NCI-H748 (cell line): ENCODE measurements around the gene SGPL1.
"Not testable (repeated sequence)": the region's sequence is repeated elsewhere in the genome, so short reads cannot be mapped to it uniquely, and the experiment has no call there.

ENCODE experiments used
- DNase-seq: peaks from one replicate; lab custom pipeline; 2025; ENCODE audit not compliant: unreplicated experiment; lab: John Stamatoyannopoulos, UW

SGPL1 gene

DNA sequence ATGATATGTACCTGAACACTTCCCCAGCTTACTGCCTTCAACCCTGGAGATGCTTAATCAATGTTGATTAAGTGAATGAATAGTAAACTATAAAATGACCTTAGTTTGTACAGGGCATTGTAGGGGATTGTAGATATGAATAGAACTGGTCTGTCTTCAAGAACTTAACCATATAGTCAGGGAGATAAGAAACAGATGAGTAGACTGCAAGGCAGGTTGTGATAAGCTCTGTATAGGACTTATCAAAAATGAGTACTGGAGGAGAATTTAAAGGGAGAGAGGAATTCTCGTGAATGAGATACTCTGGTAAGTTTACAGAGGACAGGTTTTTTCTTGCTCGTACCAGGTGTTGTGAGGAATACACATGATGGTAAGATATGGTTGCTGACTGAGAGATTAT lies 27.6 kb downstream of the SGPL1 start:
- peak; percentile 21 for DNase-seq

DNA sequence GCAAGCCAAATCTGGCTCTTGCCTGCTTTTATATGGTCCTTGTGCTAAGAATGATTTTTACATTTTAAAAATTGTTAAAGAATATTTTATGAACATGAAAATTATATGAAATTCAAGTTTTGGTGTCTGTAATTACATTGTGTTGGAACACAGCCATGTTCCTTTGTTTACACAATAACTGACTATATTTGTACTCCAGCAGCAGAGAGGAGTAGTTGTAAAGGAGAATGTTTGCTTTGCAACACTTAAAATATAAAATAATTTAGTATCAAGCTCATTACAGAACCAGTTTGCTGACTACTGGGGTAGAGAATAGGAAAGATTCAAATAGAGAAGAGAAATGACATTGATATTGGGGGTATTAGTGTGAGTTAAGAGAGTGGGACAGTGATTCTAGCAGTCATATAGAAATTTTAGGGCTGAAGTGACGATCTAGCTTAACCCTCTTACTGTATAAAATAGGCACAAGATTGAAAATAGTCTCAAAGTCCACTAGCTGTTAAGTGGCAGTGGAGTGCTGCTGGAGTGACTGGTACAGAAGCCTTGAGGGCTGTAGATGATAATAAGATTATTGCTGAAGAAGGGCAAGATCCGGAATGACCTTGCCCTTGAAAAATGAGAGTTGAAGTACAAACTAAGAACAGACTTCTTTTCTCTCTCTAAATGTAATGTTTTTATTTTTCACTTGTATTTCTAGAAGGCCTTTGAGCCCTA lies 28.2 kb downstream of the SGPL1 start:
- DNase-seq, result peak; percentile 47

DNA sequence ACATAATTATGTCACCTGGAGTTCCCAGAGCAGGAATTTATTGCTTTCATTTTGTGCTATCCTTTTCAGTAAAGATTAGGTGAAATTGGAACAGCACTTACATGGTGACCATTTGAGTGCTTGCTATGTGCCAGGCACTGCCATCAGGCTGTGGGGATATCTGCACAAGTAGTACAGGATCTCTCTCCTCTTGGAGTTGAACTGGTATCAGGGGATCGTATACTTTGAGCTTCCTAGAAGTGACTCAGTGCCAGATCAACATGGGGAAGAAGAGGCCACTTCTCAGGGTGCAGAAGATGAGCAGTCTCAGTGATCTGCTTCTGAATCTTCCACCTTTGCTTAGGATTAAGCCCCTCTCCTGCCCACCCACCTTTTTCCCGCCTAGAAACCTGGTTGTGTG lies 29.5 kb downstream of the SGPL1 start:
- no peak for DNase-seq

DNA sequence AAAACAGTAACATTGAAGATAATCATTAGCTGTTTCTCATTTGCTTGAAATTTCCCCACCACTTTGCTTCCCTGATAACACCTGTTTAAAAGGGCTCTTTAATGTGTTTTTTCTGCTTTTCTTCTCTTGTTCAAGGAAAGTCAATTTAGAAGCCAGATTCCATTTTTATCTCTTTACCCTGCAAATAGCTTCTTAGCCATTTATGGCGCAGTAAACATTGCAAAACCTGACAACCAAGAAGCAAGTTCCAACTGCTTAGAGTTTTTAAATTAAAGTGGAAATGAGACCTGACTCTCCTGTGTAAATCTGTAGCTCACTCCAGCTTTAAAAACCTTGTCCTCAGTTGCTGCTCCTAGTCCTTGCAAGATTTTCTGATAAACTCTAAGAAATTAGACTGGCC lies 30.1 kb downstream of the SGPL1 start:
- DNase-seq, result no peak

DNA sequence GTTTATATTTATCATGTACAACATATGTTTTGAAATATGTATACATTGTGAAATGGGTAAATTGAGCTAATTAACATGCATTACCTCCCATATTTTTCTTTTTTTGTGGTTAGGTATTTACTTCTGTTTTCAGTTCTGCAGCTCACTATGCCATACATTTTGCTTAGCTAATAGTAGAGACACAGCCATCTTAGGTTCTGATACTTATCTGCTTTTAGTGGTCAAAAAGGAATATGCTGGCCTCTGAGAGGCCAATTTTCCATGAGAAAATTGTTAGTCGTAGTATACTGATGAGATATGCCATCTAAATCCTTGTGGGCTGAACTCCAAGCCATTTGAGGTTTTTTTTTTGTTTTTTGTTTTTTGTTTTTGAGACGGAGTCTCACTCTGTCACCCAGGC lies 31.0 kb downstream of the SGPL1 start:
- DNase-seq, result no peak

DNA sequence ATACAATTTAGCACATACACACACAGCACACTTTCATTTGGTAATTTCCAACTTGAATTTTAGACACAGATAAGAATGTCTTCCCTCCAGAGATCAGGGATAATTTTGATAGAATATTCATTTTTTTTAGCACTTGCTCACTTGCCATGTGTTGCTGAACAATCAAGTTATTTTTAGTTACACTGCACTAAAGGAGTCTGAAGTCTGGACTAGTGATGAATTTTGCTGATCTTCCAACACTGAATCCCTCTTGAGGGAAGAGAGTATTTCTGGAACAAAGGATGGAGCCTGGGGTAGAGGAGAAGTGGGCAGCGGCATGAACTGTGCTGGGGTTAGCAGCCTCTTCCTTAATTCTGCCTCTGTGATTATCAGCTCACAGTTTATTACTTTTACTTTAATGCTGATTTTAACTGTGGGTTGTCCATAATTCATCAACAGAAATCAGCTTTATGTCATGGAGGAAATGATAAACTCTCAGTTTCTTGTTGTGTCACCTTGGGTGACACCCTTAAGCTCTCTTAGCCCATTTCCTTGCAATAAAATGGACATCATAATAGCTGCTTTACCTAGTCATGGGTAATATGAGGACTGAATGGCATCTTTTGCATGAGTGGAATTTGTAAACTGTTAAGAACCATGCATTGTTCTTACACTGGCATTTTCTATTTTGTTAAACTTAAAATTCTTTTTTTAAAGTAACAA lies 32.1 kb downstream of the SGPL1 start:
- DNase-seq, result no peak

DNA sequence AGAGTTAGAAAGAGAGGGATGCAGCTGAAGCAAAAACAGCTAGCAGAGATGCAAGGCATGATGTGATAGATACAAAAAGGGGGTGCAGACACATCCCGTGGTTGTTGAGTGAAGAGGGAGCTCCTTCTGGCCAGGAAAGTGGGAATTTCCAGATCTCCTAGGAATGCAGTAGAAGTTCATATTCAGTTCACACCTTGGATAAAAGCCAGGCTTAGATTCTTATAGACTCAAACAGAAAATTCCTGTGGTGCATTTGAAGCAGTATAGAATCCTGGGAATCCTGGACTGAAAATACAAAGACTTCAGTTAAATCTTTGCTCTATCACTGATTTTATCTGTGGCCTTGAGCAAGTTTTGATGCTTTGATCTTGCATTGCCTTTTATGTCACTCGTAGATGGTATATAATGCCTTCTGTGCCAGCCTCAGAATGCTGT lies 33.9 kb downstream of the SGPL1 start:
- DNase-seq, result no peak

DNA sequence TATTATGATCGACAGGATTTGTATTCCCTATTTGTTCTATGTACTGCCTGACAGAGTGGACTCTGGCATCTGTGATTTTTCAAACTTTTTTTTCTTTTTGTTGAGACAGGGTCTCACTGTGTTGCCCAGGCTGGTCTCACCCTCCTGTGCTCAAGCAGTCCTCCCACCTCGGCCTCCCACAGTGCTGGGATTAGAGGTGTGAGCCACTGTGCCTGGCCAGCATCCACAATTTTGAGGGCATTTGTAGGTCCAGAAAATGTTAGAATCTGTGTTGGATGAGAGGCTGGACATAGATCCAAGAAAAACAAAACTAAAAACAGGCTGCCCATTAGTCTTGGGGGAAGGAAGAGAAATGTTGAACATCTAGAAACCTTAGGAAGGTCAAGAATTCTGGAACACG lies 34.3 kb downstream of the SGPL1 start:
- DNase-seq, result no peak

DNA sequence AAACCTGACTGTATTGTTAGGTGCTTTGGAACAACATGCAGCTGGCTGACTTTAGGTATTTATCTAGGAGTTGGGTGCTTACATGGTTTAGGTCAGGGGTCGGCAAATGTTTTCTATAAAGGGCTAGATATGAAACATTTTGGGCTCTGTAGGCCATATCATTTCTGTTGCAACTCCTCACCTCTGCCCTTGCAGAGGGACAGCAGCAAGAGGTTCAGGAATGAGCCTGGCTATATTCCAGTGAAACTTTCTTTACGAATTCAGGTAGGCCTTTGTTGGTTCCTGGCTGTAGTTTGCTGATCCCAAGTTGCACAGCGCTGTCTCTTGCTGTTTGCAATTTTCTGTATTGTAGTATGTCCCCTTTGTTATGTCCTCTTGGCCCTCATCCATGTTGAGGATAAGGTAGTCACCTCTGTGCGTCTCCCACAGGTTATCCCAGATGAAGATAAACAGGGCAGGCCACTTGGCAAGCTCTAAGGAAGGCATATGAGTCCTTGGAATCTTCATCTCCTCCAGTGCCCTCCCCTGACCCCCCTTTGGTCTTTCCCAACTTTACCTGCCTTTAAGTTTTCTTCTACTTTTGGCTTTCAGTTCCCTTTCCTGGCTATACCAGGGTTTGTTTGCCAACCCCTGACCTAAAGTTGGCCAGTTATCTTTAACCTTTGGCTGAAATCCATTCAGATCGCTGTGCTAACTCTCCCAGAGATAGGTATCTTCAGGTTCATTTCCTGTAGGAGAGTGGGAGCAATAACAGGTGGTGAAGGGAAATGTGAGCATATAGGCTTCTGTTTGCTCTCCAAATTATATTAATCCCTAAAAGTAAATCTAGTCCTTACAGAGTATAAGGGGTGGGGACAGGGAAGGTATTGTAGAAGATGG lies 36.1 kb downstream of the SGPL1 start:
- DNase-seq, result no peak

DNA sequence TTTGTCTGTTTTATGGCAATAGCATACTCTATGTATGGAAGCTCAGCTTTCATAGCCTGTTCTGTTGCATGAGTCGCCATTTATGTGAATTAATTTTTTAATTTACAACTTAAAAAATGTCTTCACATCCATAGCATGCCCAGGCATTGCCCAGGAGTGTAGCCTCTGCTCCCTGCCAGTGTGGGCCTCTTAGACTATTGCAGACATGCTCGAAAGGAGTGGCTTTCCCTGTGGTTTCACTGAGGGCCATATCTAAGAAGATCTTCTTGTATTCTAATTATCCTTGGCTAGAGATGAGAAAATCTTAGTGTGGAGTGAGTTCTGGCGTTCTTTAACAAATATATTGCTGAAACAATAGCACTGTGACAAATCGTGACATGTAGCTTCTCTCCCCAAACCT lies 37.3 kb downstream of the SGPL1 start:
- DNase-seq, result no peak

DNA sequence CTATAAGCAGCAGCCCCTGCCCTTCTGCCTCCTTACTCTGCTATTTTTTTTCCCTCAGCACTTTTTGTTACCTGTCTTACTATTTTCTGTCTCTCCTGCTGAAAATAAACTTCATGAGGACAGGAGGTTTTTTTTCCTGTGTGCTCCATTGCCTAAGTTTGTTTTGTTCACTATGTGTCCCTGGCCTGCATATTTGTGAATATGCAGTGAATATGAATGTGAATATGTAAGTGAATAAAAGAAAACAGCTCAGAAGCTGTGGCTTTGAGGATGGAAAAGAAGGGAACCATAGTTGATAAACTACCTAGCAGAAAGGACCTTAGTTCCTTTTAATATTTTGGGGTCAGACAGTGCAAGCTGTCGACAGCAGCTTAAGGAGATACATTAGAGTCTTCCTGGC lies 37.7 kb downstream of the SGPL1 start:
- DNase-seq, result no peak

DNA sequence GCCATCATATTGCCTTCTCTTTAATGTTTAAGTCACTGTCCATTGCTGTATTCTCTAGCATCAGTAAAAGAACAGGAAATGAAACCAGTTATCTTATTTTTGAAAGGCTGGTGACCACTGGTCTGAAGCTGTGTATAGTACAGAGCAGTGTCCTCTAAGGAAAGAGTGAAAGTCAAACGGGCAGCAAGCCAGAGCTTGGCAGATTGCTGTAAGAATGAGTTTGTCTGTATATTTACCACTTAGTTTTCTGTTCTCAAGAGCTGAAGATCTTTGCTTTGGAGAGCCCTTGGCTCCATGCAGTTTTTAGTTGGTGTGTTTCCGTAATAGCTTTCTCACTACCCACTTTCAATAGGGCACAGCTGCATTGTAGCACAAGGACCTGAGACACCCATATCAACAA lies 40.7 kb downstream of the SGPL1 start:
- no peak for DNase-seq

DNA sequence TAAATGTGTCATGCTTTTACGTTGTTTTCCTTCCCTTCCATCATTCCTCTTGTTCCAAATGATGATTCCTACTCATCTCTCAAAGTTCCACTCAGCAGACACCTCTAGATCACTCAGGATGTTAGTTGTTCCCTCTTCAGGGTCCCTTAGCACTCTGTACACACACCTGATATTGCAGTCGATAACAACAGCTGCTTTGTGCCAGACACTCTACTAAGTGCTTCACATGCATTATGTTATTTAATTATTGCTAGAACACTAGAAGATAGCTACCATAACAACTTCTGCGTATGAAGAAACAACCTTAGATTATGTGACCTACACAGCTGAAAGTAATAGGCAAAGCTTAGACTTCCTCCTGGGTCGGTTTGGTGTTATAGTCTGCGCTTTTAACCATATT lies 43.0 kb downstream of the SGPL1 start:
- DNase-seq, result no peak

DNA sequence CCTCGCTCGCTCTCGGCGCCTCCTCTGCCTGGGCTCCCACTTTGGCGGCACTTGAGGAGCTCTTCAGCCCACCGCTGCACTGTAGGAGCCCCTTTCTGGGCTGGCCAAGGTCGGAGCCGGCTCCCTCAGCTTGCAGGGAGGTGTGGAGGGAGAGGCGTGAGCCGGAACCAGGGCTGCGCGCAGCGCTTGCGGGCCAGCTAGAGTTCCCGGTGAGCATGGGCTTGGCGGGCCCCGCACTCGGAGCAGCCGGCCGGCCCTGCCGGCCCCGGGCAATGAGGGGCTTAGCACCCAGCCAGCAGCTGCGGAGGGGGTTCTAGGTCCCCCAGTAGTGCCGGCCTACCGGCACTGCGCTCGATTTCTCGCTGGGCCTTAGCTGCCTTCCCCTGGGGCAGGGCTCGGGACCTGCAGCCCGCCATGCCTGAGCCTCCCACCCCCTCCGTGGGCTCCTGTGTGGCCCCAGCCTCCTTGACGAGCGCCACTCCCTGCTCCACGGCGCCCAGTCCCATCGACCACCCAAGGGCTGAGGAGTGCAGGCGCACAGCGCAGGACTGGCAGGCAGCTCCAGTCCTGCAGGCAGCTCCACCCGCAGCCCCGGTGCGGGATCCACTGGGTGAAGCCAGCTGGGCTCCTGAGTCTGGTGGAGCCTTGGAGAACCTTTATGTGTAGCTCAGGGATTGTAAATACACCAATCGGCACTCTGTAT lies 45.9 kb downstream of the SGPL1 start:
- not testable (repeated sequence) for DNase-seq

DNA sequence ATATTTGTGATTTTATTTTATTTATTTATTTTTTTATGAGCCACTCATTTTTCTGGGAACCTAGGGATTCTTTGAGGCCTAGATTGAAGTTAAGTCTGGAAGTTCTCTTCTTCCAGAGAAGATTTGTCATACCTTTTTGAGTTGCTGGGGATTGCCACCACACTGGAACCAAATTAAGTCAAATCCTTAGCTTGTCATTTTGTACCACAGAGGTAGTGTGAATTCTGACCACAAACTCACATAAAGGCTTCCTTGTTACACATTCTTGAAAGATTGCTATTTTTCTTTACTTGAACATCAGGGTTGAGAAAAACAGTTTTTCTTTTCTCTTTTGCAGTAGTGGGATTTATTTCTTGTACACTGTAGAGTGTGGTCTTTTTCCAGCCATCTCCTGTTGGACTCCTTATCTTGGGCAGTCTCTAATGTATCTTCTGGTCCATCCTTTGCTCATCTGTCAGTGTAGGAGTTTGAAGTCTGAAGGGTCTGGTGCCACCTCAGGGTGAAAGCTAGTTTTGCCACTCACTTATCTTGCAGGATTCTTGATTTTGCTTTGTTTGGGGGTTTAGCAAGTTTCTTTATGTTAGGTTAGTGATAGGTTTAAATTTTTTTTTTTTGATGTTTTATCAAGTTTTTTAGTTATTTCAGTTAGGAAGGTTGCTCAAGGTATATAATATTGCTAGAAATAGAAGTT lies 47.9 kb downstream of the SGPL1 start:
- no peak for DNase-seq

DNA sequence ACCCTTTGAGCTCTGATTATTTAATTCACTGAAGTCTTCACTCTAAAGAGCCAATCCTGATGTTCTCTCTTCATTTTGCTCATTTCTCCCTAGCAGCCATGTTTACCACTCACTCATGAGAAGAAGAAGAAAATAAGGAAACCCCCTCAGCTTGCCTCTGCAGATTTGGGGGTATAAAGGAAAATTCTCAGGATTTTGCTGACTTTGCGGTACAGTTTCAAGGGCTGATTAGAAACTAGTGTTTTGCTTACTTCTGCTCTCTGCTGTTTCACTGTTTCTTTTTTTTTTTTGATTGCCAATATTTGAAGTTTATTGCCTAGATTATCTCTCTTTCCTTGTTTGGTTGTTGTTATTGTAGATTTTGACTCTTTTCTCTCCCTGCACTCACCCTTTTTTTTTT lies 49.2 kb downstream of the SGPL1 start:
- no peak for DNase-seq

DNA sequence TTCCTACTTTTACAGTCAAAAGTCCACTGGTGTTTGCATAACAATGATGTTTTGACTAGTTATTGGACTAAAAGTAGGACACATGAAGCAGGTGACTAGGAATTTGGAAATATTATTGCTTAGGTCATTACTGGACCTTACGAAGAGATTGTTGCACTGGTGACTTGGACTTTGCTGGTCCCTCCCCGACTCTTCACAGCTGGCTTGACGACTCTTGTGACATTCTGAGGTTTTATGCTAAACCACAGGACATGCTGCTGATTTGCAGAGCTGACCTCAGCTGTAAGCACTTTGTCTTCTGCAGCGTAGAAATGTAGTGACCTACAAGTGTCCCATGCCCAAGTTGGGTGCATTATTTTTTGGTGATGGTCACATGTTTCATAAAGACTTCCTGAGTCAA lies 50.7 kb downstream of the SGPL1 start:
- no peak for DNase-seq

DNA sequence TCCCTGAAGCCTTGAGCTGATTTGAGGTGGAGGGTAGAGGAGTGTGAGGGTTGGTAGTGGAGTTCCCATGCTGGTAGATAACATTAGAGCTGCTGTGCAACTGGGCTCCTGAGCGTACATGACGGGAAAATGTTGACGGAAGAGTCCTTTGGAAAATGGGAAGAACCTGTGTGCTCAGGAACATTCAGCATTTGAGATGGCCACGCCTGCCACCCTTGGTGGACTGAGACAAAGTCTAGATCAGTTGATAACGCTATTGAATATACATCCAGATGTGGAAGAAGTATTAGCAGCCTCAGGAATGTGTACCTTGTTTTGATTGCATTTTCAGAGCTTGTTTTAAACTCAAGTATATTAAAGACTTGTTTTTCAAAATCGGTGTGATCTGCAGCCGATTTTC lies 56.5 kb downstream of the SGPL1 start:
- no peak for DNase-seq

DNA sequence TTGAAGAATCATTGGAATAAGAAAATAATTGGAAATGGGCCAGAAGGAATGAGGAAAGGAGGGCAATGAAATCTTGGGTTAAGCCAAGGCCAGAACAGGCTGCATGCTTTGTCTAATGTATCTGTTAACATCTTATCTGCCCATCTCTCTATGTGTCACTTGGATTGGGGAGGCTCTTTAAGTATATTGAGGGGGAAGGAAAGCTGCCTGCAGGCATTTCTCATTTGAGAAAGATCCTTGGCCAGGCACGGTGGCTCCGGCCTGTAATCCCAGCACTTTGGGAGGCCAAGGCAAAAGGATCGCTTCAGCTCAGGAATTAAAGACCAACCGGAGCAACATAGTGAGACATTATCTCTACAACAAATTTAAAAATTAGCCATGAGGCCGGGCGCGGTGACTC lies 58.3 kb downstream of the SGPL1 start:
- DNase-seq, result no peak

DNA sequence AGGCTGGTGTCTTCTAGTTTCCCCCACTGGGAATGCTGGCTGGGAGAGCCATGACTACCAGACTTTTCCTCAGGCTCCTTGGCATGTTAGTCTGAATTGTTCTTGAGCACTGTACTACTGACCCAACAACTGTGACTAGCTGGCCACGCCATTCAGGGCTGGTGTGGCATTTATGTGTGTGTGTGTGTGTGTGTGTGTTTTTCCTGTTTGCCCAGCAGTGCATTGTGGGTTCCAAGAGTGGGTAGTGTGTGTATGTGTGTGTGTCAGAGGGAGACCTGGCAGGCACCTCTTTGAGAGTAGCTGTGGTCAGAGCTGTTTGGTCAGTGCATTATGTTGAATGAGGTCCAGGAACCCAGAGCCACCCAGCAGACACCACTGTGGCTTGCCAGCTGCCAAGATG lies 63.5 kb downstream of the SGPL1 start:
- no peak for DNase-seq

DNA sequence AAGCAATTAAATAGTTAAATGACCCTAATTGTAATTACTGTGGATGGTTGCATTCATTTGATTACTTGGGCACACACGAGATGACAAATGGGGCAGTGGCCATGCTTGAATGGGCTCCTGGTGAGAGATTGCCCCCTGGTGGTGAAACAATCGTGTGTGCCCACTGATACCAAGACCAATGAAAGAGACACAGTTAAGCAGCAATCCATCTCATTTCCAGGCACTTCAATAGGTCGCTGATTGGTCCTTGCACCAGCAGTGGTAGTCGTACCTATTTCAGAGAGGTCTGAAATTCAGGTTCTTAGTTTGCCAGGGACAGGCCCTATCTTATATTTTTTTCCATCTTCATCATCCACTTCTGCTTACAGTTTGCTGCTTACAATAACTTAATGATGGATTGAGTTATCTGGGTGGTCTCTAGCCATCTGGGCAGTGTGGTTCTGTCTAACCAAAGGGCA lies 64.4 kb downstream of the SGPL1 start:
- peak; percentile 63 for DNase-seq
